NCI-H187 (cell line): ENCODE measurements around the gene CALCR.
"Not testable (repeated sequence)": the region's sequence is repeated elsewhere in the genome, so short reads cannot be mapped to it uniquely, and the experiment has no call there.

Experiments used
- DNase-seq, 2 experiments: peaks; one replicate each; lab custom pipeline; 2025; lab: John Stamatoyannopoulos, UW

CALCR gene

GRCh38 chr7:93574646-93575554 is at the start of gene CALCR:
TSS of gene CALCR (minus strand) at chr7:93574724. CDS start at chr7:93486981, 87,743 bp downstream.
- DNase-seq = no peak

GRCh38 chr7:93623816-93624215 is 49.3 kb upstream of the CALCR start:
- DNase-seq = no peak

DNA sequence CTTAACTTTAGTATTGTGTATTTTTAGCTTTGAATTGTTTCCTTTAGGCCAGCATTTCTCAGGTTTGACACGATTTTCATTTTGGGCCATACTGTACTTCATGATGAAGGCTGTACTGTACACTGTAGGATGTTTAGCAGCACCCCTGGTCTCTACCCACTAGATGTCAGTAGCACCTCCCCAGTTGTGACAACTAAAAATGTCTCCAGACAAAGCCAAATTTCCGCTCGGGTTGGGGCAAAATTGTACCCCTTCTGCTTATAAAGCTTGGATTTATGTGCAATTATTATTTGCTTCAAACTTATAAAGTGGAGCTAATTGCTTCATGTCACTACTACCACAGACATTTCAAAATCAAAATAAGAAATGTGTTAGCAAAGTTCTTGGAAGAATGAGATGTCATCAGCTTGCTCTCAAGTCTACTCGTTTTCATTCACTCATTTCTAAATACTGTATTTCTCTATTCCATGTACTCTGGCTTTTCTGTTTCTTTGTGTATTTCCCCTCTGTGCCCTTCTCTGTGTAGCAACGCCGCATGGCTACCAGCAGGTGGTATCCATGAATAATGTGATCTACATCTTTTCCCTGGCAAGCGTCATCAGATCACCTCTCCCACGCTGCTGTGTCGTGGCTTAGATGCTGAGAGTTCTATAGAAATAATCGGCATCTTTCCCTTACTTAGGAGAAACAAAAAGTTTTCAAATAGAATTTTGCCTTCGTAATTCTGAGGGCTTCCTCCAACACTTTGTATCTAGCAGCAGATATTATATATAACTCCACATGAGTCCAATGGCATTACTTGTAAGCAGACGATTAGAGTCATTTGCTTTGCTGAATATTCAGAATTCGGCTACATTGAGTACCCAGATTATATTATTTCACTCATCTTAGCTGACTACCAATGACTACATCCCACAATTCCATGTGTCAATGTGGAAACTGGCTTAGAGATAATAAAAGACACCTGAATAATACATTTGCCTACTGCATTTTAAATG is 47.8 kb upstream of the CALCR start:
- DNase-seq = no peak

DNA sequence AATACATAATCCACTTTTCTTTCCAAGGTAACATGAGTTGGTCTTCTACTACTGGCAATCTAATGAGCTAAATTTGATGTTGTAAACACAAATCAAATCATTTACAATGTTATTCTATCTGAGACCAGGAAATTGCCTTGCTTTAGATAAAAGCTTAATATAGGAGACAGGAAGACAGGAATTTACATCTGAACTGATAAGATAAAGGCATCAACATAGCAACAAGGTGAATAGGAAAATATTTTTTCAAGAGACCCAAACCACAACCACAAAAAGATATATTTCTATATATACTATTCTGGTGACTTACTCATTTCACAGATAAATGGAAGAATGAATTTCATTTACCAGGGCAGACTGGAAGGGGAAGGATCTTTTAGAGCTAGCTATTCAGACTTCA is 46.3 kb upstream of the CALCR start:
- DNase-seq = no peak

DNA sequence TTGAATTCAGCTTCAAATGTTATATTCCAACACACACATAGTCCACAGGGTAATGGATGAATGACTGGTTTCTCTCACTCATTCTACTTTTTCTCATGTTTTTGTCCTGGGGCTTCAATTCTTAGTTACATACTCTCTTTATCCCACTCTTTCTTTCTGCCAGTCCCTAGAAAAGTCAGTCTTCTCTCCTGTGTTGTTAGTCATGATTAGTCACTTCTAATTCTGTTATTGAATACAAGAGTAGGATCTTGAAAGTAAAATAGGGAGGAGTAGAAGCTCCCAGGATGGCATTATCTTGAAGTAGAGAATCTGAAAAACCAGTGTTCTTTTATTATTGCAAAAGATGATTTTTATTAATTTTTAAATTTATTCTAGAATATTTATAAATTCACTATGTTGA is 45.5 kb upstream of the CALCR start:
- DNase-seq = no peak

DNA sequence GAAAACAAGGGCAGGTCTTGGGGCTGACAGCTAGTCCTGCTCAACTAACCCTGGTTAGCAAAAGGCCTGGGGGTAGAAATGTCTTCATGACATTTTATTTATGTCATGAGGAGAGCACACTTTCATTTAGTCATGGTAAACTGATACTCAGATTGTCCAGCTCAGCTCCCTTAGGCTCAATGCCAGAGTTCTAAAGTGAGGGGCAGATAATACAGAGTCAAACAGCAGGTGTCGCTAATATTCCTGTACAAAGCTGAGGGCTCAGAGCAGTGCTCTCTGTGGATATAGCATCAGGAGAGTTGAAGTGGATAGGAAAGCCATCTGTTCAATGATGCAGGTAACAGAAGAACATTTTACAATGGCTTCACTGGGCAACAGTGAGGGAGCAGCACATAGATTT is 26.8 kb upstream of the CALCR start:
- no peak for DNase-seq

DNA sequence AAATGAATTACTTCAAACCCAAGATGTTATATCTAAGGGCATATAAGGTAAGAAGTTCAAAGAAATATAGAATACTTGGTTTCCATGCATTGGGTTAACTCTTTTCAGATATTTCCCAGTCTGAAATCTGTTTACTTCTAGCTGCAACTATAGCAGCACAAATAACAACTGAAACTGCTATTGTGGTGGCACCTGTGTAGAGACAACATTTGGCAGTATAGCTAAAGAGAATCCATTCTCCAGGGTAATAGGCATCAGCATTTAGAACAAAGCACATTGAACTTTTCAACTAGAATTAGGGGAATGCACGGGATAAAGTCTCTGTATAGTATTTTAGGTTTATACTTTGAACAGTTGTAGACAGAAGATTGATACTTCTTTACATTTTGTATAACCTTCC is 19.7 kb upstream of the CALCR start:
- DNase-seq = no peak

DNA sequence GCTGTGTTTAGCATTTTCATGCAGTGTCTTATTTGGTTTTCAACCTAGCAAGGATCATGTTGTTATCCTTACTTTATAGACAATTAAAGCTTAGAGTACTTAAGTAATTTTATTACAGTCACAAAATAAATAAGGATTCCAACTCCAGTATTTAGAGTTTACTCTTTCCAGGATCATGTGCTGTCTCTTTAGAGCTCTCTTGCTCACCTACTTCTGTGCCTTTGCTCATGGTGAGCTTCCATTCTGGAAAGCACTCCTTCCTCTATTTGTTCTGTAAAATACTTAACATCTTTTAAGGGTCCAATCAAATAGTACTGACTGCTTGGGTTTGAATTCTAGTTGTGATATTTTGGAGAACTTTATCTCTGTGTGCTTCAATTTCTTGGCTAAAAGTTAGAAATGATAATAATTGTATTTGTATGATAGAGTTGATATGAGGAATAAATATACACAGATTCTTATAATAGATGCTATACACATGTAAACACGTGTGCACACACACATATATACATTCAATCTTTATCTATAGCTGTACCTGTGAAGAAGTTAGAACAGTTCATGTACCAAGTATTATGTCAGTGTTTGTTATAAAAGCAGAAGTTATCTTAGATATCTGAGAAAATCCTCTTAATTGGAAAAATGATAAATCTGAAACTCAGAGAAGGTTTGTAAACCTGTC is 18.2 kb upstream of the CALCR start:
- no peak for DNase-seq

DNA sequence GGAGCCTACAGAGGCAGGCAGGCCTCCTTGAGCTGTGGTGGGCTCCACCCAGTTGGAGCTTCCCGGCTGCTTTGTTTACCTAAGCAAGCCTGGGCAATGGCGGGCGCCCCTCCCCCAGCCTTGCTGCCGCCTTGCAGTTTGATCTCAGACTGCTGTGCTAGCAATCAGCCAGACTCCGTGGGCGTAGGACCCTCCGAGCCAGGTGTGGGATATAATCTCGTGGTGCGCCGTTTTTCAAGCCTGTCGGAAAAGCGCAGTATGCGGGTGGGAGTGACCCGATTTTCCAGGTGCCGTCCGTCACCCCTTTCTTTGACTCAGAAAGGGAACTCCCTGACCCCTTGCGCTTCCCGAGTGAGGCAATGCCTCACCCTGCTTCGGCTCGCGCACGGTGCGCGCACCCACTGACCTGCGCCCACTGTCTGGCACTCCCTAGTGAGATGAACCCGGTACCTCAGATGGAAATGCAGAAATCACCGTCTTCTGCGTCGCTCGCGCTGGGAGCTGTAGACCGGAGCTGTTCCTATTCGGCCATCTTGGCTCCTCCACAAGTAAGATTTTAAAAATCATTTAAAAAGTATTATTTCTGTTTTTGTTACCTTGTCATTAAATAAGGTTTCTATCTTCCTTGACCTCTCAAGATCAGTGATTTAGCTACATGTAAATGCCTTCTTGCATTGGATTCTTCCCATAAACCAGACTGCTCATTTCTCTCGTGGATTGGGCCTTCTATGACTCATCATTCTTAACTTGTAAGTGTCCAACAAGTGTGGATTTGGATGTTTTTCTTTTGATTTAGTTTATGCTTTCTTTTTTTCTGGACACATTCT is 16.9 kb upstream of the CALCR start:
- DNase-seq = not testable (repeated sequence)

DNA sequence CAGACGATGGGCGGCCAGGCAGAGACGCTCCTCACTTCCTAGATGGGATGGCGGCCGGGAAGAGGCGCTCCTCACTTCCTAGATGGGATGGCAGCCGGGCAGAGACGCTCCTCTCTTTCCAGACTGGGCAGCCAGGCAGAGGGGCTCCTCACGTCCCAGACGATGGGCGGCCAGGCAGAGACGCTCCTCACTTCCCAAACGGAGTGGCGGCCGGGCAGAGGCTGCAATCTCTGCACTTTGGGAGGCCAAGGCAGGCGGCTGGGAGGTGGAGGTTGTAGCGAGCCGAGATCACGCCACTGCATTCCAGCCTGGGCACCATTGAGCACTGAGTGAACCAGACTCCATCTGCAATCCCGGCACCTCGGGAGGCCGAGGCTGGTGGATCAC is 11.9 kb upstream of the CALCR start:
- DNase-seq = not testable (repeated sequence)

DNA sequence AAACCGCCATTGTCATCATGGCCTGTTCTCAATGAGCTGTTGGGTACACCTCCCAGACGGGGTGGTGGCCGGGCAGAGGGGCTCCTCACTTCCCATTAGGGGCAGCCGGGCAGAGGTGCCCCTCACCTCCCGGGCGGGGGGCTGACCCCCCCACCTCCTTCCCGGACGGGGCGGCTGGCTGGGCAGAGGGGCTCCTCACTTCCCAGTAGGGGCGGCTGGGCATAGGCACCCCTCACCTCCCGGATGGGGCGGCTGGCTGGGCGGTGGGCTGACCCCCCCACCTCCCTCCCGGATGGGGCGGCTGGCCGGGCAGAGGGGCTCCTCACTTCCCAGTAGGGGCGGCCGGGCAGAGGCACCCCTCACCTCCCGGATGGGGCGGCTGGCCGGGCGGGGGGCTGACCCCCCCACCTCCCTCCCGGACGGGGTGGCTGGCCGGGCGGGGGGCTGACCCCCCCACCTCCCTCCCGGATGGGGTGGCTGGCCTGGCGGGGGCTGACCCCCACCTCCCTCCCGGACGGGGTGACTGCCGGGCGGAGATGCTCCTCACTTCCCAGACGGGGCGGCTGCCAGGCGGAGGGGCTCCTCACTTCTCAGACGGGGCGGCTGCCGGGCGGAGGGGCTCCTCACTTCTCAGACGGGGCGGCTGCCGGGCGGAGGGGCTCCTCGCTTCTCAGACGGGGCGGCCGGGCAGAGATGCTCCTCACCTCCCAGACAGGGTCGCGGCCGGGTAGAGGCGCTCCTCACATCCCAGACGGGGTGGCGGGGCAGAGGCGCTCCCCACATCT is 11.4 kb upstream of the CALCR start:
- not testable (repeated sequence) for DNase-seq

- DNase-seq = no peak
Measured at GRCh38 chr7:93579431-93579830, 4.9 kb upstream of the CALCR start.

- no peak for DNase-seq
Measured at GRCh38 chr7:93578762-93579161, 4.2 kb upstream of the CALCR start.

GRCh38 chr7:93575555-93576399 is 1.3 kb upstream of the CALCR start:
- no peak for DNase-seq

- DNase-seq = no peak
Measured at GRCh38 chr7:93574269-93574645, 267 bp downstream of the CALCR start.

DNA sequence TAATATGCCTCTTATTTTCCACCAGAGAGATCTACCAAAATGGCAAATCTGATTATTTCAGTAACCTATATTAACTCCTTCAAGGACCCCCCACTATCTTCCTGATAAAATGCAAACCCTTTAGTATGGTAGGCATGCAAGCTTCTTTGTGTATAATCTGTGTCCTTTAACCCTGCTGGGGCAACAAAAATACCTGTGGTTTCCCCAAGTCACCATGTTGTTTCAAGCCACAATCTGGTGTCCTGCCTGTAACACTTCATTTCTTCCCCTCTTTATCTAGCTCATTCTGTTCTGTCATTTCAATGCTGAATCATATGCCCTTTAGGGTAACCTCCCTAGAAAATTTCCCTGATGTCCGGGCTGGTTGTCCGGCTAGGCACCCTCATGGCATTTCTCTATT is 5.3 kb downstream of the CALCR start:
- DNase-seq = no peak

DNA sequence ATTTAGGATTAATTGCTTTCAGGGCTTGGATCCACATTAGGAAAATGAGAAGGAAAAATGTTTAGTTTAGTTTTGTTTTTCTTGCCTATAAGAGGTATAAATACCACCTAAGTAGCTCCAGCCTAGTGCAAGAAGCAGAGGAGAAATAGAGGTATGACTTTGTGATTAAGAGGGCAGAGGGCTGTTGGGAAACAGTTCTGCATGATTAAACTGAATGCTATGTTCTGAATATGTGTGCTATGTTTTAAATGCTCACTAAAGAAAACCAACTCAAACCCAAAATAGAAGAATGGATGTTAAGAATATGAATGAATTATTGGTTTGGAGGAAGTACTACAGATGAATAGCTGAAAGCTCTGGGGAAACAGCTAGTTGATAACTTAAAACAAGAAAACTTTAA is 7.6 kb downstream of the CALCR start:
- no peak for DNase-seq

DNA sequence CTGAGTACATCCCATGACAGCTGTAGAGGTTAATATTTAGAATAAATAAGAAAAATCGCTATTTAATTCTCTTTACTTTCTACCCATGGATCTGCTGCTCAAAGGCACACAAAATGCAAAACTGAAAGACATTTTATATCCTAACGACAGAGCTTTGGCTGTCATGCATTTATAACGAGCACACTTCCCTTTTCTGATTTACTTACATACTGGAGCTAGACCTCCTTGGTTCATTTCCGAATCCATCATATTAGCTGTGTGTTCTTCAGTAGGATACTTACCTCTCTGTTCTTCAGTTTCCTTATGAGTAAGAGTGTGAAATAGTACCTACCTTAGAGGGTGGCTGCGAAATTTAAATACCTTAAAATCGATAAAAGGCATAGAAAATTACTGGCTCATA is 10.9 kb downstream of the CALCR start:
- no peak for DNase-seq

GRCh38 chr7:93562936-93563335 is 11.6 kb downstream of the CALCR start:
- DNase-seq = no peak

DNA sequence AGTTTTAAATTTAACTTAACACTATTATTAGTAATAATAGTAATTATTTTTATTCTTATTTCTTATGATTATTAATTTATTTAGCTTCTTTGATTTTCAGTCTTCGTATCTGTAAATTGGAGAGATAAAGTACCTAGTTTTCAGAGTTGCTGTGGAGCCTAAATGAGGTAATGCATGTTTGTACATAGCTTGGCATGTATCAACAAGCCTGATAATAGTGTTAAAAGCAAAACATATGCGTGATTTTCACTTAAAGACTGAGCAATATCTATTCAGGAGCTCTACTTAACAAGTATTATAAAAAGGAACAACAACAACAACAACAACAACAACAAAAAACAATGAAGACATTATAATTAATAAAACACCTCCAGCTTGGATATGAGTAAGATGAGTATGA is 12.4 kb downstream of the CALCR start:
- DNase-seq = no peak
